Islet of Langerhans (tissue), 1 donor: ENCODE results near the gene RUFY3.

Experiments
- FAIRE-seq: peaks from one replicate; lab custom pipeline; 2011; peaks lifted over from hg19 to GRCh38; lab: Jason Lieb, UNC

Gene RUFY3

GRCh38 chr4:70739496-70740337 is 18.0 kb downstream of the RUFY3 start:
- no peak for FAIRE-seq

- FAIRE-seq = no peak
These were observed 20.3 kb downstream of the RUFY3 start for GRCh38 chr4:70741867-70742658.

DNA sequence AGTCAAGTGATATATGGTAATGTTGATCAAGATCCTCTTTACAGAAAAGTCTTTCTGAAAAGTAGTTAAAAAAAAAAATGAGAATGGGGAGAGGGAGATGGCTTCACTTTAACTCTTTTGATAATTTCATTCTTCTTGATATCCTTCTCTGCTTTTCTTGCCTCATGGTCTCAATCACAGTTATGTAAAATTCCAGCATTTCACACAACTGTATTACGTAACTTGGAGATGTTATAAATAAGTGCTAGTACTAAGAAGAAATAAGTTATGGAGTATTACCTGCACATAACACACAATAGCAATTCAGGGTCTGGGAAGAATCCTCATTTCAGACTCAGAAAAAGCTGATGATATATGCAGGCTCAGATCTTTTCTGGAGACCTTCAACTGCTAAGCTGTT is 22.0 kb downstream of the RUFY3 start:
- FAIRE-seq = no peak

- no peak for FAIRE-seq
These were observed 24.5 kb downstream of the RUFY3 start for GRCh38 chr4:70746179-70746839.

DNA sequence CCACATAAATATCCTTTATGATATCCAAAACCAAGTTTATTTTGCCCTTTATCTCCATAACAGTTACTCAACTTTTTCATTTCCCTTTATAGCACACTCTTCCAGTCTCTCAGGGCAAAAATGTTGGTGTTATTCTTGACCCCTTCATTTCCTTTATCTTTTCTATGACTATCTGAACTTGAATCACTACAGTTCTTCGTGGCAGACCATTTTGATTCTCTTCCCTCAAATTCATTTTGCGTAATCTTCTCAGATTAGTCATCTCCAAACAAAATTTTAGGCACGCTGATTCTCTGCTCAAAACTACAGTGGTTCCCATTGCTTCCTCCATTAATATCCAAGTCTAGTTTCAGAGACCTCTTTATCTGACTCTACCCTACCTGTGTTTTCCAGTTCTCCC is 26.1 kb downstream of the RUFY3 start:
- FAIRE-seq = no peak

DNA sequence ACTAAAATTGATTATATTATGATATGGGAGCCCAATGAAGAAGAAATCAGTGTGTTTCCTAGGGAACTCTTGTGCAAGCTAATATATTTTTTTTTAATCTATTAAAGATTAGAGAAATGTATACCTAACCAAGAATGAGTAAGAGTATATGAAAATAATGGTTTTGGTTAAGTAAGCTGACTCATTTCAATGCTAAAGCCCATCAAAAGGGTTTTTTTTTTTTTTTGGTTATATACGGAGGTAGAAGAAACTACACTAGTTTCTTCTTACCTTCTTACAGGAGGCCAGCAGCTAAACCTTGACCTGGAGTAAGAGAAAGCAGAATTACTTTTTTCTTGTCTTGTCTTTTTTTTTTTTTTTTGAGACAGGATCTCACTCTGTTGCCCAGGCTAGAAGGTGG is 27.5 kb downstream of the RUFY3 start:
- no peak for FAIRE-seq

DNA sequence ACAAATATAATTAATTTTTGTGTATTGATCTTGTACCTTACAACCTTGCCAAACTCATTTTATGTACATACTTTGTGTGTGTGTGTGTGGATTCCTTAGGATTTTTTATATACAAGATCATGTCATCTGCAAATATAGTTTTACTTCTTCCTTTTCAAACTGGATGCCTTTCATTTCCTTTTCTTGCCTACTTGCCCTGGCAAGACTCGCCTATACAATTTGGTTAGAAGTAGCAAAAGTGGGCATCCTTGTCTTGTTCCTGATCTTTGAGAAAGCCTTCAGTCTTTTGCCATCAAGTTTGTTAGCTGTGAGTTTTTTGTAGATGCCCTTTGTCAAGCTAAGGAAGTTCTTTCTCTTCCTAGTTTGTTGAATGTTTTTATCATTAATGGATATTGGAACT is 30.5 kb downstream of the RUFY3 start:
- FAIRE-seq = peak; percentile 56

- no peak for FAIRE-seq
These were observed 31.9 kb downstream of the RUFY3 start for GRCh38 chr4:70753630-70754029.

GRCh38 chr4:70754470-70754869 is 32.7 kb downstream of the RUFY3 start:
- FAIRE-seq = no peak

DNA sequence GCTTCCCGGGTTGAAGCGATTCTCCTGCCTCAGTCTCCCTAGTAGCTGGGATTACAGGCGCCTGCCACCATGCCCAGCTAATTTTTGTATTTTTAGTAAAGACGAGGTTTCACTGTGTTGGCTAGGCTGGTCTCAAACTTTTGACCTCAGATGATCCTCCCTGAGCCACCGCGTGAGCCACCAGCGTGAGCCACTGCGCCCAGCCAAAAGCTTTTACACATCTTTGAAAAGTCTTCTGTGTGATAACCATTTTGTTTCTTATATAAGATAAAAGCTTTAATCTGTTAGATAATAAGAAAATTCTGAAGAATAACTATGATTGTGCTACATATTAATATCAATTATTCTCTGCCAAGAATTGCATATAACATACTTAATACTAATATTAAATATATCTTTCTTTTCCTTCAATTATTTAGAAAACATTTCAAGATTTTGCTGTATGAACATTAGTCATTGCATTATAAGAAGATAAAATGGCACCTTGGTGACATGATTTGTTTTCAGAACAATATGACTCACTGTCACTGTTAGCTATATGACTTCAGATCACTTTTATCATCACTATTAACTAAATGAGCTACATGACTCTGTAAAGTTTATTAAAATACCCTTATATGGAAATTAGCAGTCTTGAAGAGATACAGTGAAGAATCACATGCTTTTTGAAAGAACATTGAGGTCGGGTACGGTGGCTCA is 33.4 kb downstream of the RUFY3 start:
- no peak for FAIRE-seq

DNA sequence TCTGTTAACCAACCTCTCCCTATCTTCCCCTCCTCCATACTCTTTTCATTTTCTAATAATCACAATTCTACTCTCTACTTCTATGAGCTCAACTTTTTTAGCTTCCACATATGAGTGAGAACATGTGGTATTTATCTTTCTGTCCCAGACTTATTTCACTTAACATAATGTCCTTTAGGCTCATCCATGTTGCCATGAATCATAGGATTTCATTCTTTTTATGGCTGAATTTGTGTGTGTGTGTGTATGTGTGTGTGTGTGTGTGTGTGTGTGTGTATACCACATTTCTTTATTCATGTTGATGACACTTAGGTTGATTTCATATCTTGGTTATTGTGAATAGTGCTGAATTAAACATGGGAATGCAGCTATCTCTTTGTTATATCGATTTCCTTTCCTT is 37.4 kb downstream of the RUFY3 start:
- FAIRE-seq = no peak

DNA sequence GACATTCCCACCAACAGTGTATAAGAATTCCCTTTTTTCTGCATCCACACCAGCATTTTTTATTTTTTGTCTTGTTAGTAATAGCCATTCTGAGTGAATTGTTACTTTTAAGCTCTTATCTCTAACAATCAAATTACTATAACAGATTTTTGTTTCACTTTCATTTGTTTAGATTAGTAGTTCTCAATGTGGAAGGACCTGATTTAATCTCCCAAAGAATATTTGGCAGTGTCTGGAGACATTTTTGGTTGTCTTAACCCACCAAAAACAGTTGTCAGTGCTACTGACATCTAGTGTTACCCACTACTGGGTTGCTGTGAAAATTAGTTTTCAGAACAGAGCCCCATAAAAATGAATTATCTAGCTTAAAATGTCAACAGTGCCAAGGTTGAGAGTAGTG is 37.9 kb downstream of the RUFY3 start:
- FAIRE-seq = no peak

DNA sequence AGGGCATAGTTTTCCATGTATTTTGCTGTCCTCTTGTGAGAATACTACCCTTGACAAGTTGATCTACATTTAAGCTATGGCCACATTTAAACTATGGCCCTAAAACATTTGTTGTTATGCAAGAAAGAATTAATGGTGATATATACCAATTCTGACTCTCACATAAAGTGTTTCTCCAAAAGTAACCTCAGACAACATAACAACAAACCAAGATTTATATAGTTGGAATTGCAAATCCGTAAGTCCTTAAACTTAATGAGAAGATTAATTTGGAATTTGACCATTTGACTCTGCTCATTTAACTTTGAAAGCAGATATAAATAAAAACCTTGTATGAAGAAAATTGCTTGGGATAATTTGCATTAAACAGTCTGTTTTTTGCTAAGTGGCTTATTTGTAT is 38.9 kb downstream of the RUFY3 start:
- no peak for FAIRE-seq

DNA sequence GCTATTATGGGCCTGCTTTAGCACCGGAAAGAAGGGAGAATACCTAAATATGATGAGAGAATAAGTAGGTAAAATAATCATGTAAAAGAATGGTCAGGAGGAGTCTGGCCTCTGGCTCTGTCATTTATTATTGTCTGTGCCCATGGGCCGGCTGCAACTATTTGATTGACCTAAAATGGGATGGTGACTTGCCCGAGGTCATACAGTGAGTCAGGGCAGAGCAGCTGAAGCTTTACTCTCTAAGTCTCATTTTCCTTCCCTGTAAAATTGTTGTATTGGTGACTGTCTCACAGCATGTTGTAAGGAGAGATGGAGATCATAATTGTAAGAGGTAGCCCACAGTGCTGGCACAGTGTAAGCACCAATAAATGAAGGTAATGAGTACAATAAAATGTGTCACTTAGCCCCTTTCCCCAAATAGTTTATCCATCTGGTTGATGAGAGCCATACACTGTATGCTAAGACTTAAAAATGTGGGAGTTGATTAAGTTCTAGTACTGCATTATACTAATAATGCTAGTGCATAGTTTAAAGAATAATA is 39.6 kb downstream of the RUFY3 start:
- FAIRE-seq = no peak

DNA sequence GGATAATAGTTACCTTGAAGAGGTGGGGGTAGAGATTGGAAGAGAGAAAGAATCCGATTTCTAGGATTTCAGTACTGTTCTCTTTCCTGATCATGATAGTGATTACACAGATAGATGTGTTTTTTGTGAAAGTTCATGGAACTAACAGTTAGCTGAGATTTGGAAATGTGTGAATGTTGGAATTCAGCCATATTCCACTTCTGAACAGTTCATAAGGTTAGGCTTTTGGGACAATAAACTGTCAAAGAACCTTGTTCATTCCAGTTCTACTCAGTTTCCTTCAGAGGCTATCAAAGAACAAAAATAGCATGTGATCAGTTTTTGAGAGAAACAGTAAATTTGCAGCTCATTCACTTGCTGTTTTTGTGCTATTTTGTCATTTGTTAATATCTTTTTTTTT is 43.6 kb downstream of the RUFY3 start:
- no peak for FAIRE-seq

DNA sequence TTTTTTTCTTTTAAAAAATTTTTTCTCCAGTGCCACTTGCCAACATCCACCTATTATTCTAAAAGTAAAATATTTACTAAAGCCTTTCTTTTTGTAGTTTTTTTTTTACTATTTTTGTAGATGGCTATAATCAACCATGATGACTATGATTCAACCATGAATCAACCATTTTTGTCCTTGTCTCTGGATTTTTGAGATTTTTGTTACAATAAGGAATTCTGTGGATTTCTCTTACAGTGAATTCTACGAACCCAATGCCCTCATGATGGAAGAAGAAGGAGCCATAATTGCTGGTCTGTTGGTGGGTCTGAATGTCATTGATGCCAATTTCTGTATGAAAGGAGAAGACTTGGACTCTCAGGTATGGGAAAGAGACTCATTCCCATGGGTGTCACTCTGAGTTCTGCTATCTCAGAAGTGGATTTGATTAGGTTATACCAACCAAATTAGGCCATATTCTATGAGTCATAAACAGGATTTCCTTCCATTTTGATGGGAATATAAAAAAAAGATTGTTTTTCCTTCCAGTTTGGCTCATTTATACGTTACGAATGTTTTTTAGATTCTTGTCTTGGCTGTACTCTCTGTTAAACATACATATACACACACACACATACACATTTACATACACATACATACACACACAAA is 46.7 kb downstream of the RUFY3 start:
- no peak for FAIRE-seq

GRCh38 chr4:70769396-70769795 is 47.6 kb downstream of the RUFY3 start:
- peak; percentile 76 for FAIRE-seq

DNA sequence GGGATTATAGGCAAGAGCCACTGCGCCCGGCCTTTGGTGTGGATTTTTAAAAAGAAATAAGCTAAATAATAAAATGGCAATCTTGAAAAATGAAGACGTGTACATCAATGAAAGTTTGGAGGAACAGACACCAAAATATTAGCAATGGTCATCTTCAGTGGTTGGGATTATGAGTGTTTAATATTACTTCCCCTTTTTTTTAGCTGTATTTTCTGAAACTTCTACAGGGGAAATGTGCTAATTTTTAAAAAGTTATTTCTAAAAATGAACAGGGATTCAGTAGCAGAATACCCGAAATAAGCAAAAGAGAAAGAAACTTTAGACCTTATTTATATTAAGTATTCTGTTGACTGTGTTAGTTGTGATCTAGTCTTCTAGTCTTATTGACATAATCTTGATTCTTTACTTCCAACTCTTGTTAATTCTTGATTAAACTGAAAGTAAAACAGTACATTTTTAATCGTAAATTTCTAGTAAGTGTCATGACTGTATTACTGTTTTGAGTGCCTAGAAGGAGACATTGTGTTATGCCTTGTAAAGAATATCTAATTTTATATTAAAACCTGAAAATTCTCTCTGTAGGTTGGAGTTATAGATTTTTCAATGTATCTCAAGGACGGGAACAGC is 51.3 kb downstream of the RUFY3 start:
- peak; percentile 76 for FAIRE-seq

- peak; percentile 87 for FAIRE-seq
These were observed 57.2 kb downstream of the RUFY3 start for GRCh38 chr4:70778888-70779422.

GRCh38 chr4:70783096-70783495 is 61.3 kb downstream of the RUFY3 start:
- no peak for FAIRE-seq

DNA sequence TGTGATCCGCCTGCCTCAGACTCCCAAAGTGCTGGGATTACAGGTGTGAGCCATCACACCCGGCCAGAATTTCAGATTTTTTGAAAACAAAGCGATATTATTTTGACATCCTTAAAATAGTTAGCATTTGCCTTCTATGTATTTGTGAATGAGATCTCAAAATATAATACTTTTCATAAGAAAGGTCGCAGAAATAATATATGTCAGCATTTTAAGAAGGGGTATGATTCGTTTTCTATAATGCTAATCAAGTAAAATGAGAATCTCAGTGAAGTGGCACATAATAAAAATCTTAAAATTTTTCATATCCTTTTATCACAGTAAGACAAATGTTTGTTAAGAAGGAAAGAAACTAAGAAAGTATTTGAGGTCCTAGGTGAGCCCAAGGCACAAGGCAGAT is 65.7 kb downstream of the RUFY3 start:
- no peak for FAIRE-seq
